Stomach (tissue), 9 donors: ENCODE measurements around the gene CFAP299. TPM values are rescaled to one million over a fixed set of nuclear protein-coding genes. Genes with fewer than 3 reads are reported as not detected.

Experiments
- DNase-seq, 2 donors: peaks; one replicate each; pipeline versions ENCODE4 v3.0.0 to v3.0.0-alpha.2; 2013 to 2019
- H3K27ac ChIP-seq, 5 donors: fragments of 200-600 bp in 4 of 5; sonication (generic) in 4 of 5; one replicate each; pipeline ENCODE4 v1.5.1; 2013 to 2019; ENCODE audit warnings: mild to moderate bottlenecking in 1 of 5, moderate library complexity in 1 of 5
- H3K27me3 ChIP-seq, 3 donors: fragments of 200-600 bp; sonication (generic); one replicate each; pipeline ENCODE4 v1.5.1; 2017 to 2019; ENCODE audit warnings: mixed run types in 1 of 3
- H3K36me3 ChIP-seq, 4 donors: fragments of 200-600 bp; sonication (generic); 1 replicate in 3 of 4; 2 replicates in 1 of 4; pipeline ENCODE4 v1.5.1; 2016 to 2019
- H3K4me1 ChIP-seq, 4 donors: fragments of 200-600 bp; sonication (generic); one replicate each; pipeline ENCODE4 v1.5.1; 2016 to 2019
- H3K4me3 ChIP-seq, 4 donors: fragments of 200-600 bp; sonication (generic) in 3 of 4; one replicate each; pipeline ENCODE4 v1.5.1; 2016 to 2019; ENCODE audit warnings: mild to moderate bottlenecking in 1 of 4
- H3K9me3 ChIP-seq, 4 donors: fragments of 200-600 bp; sonication (generic); one replicate each; pipeline ENCODE4 v1.5.1; 2016 to 2019
- EP300 ChIP-seq: sonication (generic); formaldehyde crosslinking; IDR thresholded peaks from one replicate; pipeline ENCODE4 v1.6.1; 2017; ENCODE audit warnings: antibody characterized with exemption
- POLR2A ChIP-seq, 4 donors: fragments of 450-650 bp; IDR thresholded peaks; one replicate each; pipeline ENCODE4 v1.6.1; 2016; ENCODE audit warnings: antibody characterized with exemption in 4 of 4, control low read depth in 2 of 4, mild to moderate bottlenecking in 1 of 4, moderate library complexity in 1 of 4
- POLR2AphosphoS5 ChIP-seq, 3 donors: sonication (generic); formaldehyde crosslinking; IDR thresholded peaks; one replicate each; pipeline ENCODE4 v1.6.1; 2016; ENCODE audit warnings: antibody characterized with exemption in 3 of 3
- WGBS, 5 donors: extraction: QIAGEN DNeasy Blood & Tissue Kit in 3 of 5; methylation state at CpG; one replicate each; pipeline versions ENCODE4 v1.1.5 to v1.1.7; 2013 to 2018; 5-methylcytosine and 5-hydroxymethylcytosine counted together
- intact Hi-C: fragments of 100-400 bp; cut with DNase I; formaldehyde crosslinking; loops from one replicate; pipeline ENCODE4 v1.15.1; 2023; ENCODE audit warnings: low total_unique reads
- polyA plus RNA-seq, 3 donors: library from polyadenylated mRNA; stranded (reverse); fragments of 200-250 nt; gene quantifications; one replicate each; pipeline ENCODE4 v1.2.3, GENCODE V29; 2013
- total RNA-seq, 5 donors: library from RNA; depleted of rRNA; stranded (reverse); fragments of >200 nt; gene quantifications; one replicate each; pipeline versions ENCODE4 v1.1.0 to v1.2.3, GENCODE V29; 2014 to 2016
- TF ChIP-seq, protein P1 (sequence below), 7 experiments: fragments of 450-650 bp in 4 of 7; fragments of 200-600 bp in 3 of 7; sonication (generic) in 3 of 7; IDR thresholded peaks; one replicate each; pipeline ENCODE4 v1.5.1; 2016 to 2019; ENCODE audit warnings: antibody characterized with exemption in 7 of 7, control low read depth in 2 of 7, mild to moderate bottlenecking in 1 of 7
- donor health status: healthy with polysubstance abuse.
- donor health status: Bipolar disorder and iron deficiency.
- donor health status: healthy.

The CFAP299 gene
- total and polyA plus RNA-seq, 8 donors = 0.73 TPM; not detected in 7

DNA sequence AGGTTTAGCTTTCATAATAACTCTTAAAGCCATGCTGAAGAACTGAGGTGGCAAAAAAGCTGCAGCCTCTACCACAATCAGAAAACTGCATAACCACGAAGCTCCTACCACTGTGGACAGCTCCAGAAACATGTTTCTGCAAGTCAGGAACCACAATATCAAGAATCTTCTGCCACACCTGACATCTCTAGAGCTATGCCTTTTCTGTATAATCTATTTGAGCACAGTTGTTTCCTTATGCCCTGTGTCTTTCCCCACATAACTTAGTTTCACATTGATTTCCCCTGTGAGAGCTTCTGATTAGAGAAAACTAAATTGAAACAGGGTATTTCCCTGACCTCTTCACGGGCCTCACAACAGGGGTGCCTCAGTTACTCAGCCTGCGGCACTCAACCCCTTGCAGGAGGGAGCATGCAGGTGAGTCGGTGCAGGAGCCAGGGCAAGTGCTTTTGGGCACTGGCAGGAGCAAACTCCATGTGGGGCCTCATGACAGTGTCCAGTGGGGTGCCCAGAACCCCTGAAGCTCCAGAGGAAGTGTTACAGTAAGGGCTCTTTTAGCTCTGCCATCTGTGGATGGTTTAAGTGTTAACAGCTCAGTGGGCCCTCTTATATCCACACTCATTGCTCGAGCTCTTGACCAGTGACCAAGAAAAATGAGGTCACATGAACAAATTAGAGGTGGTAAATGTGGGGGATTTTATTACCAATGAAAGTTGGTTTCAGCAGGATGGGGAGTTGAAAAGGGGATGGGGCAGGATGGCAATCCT is 562.2 kb downstream of the CFAP299 start:
- intact Hi-C loops = no loop called here
- WGBS, 5 donors = 52 to 78% (median 67%) methylated on average over 5 of the region's 5 CpGs
- no peak for DNase-seq
- Histone ChIP-seq H3K27me3 (no peaks in the 10 kb centered on the region), H3K4me3 (no peak overlapping the region), H3K36me3 (no peaks in the 10 kb centered on the region), H3K4me1 (no peaks in the 10 kb centered on the region), H3K9me3 (peaks cover 0 to 7% (median 4%) of the 10 kb centered on the region in 4 donors), H3K27ac (no peak overlapping the region)
- TF ChIP-seq POLR2AphosphoS5 (IDR thresholded peaks at IDR 0.05) (no peak), EP300 (no peak), POLR2A (IDR thresholded peaks at IDR 0.05) (no peak)
- TF ChIP-seq, protein P1, sequence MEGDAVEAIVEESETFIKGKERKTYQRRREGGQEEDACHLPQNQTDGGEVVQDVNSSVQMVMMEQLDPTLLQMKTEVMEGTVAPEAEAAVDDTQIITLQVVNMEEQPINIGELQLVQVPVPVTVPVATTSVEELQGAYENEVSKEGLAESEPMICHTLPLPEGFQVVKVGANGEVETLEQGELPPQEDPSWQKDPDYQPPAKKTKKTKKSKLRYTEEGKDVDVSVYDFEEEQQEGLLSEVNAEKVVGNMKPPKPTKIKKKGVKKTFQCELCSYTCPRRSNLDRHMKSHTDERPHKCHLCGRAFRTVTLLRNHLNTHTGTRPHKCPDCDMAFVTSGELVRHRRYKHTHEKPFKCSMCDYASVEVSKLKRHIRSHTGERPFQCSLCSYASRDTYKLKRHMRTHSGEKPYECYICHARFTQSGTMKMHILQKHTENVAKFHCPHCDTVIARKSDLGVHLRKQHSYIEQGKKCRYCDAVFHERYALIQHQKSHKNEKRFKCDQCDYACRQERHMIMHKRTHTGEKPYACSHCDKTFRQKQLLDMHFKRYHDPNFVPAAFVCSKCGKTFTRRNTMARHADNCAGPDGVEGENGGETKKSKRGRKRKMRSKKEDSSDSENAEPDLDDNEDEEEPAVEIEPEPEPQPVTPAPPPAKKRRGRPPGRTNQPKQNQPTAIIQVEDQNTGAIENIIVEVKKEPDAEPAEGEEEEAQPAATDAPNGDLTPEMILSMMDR (IDR thresholded peaks at IDR 0.05) = no peak

DNA sequence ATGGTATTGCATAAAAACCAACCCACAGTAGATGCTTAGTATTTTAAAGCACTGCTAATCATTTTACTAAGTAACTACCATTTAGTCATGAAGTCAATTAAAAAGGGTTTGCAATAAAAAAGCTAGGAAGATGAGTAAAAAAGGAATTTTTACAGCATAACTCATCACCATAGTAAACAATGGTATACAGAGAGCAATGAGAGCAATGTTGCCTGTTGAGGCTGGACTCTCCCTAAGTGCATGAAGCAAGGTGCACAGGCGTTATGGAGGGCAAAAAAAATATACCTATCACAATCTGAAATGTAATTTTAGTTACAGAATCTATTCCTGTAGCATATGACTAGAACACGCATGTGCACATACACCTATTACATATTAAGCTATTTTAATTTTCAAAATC is 565.4 kb downstream of the CFAP299 start:
- H3K4me3 ChIP-seq = no peak overlapping the region
- 70 to 86% (median 77%) methylated on average over 2 of the region's 2 CpGs for WGBS, 5 donors
- intact Hi-C loops = no loop called here
- peaks cover 0 to 9% (median 6%) of the 10 kb centered on the region in 4 donors for H3K9me3 ChIP-seq
- no peak for DNase-seq
- TF ChIP-seq EP300 = no peak
- TF ChIP-seq, protein P1 (IDR thresholded peaks at IDR 0.05) = no peak
- TF ChIP-seq POLR2AphosphoS5 (IDR thresholded peaks at IDR 0.05) = no peak
- no peak for TF ChIP-seq POLR2A (IDR thresholded peaks at IDR 0.05)
- H3K4me1 ChIP-seq = no peaks in the 10 kb centered on the region
- H3K27ac ChIP-seq = no peak overlapping the region
- H3K36me3 ChIP-seq = no peaks in the 10 kb centered on the region
- no peaks in the 10 kb centered on the region for H3K27me3 ChIP-seq

- H3K27me3 ChIP-seq = no peaks in the 10 kb centered on the region
- H3K4me1 ChIP-seq = no peaks in the 10 kb centered on the region
- intact Hi-C loops = no loop called here
- no peak overlapping the region for H3K4me3 ChIP-seq
- peaks cover 10 to 30% (median 18%) of the 10 kb centered on the region in 4 donors for H3K9me3 ChIP-seq
- no peak overlapping the region for H3K27ac ChIP-seq
- DNase-seq = no peak
- H3K36me3 ChIP-seq = no peaks in the 10 kb centered on the region
- TF ChIP-seq EP300 (no peak), POLR2A (IDR thresholded peaks at IDR 0.05) (no peak), POLR2AphosphoS5 (IDR thresholded peaks at IDR 0.05) (no peak)
- TF ChIP-seq, protein P1 (IDR thresholded peaks at IDR 0.05) = no peak
Observed at GRCh38 chr4:80903020-80903419, 567.5 kb downstream of the CFAP299 start.

GRCh38 chr4:80909938-80910337 is 574.4 kb downstream of the CFAP299 start:
- Histone ChIP-seq H3K36me3 (no peaks in the 10 kb centered on the region), H3K4me3 (no peak overlapping the region), H3K9me3 (peaks cover 9 to 26% (median 15%) of the 10 kb centered on the region in 4 donors), H3K27ac (no peak overlapping the region), H3K27me3 (no peaks in the 10 kb centered on the region), H3K4me1 (no peaks in the 10 kb centered on the region)
- WGBS, 5 donors = 91 to 100% (median 95%) methylated on average over 1 of the region's 1 CpG
- no peak for DNase-seq
- intact Hi-C loops = no loop called here
- no peak for TF ChIP-seq POLR2A (IDR thresholded peaks at IDR 0.05)
- no peak for TF ChIP-seq EP300
- TF ChIP-seq, protein P1 (IDR thresholded peaks at IDR 0.05) = no peak
- no peak for TF ChIP-seq POLR2AphosphoS5 (IDR thresholded peaks at IDR 0.05)
